Fibroblast of upper back skin (primary cell): Measurements from ENCODE around the gene GOLGA3.
"Not testable (repeated sequence)": the region's sequence is repeated elsewhere in the genome, so short reads cannot be mapped to it uniquely, and the experiment has no call there.

Source experiments
- DNase-seq: peaks from one replicate; pipeline ENCODE4 v3.0.0-alpha.2; 2013

GOLGA3 gene

GRCh38 chr12:132828706-132829534 lies at the start of gene GOLGA3:
TSS of gene GOLGA3 (minus strand) at chr12:132828869. CDS start at chr12:132822128, 6,741 bp downstream.
- DNase-seq: peak; percentile 94

- DNase-seq: not testable (repeated sequence)
Observed at GRCh38 chr12:132874620-132875019, 46.0 kb upstream of the GOLGA3 start.

- no peak for DNase-seq
Observed at GRCh38 chr12:132874175-132874574, 45.5 kb upstream of the GOLGA3 start.

DNA sequence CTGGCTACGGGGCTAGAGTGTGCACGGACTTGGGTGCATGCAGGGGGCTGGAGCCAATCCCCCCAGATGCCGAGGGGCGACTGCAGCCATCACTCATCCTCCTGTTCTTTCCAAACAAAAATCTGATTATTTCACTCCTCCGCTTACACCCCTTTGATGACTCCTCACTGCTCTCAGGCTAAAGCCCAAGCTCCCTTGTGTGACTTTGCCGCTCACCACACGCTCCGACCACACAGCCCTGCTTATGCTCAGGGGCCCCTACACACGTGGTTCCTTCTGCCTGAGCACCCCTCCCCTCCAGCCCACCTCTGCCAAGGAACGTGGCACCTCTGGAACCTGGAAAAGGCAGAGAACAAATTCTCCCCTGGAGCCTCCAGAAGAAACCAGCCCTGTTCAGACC lies 45.1 kb upstream of the GOLGA3 start:
- no peak for DNase-seq

- DNase-seq: no peak
Observed at GRCh38 chr12:132872975-132873421, 44.3 kb upstream of the GOLGA3 start.

DNA sequence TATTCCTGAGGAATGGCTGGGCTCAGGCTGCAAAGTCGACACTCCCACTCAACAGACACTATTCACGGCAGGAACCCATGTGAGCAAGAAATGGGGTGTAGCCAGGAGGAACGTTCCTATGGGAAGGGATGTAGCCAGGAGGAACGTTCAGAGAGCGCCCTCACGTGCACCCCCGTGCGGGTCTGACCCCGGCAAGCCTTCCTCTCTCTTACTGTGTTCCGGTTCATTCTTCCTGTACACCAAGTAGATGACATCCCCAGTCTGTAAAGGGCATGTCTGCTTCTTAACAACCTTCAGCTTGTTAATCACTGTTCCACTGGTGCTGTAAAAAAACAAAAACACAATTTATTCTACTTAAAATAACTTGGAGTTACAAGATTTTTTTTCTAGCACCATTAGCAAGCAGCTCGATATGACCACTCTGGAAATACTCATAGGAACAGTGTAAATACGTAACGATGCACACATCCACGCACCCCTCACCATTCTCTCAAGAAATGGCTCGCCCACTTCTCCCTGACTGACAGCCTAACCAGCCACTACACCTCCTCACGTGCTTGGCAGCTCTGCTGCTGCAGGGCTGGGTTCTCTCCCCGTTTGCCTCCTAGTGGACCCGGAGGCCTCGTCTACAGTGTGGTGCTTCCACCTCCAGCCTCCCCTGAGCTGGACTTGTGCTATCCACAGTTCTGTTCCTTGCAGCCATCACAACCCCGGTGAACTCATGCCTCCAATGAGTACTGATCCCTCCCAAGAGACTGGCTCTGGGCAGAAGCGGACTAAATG lies 43.6 kb upstream of the GOLGA3 start:
- DNase-seq: no peak

DNA sequence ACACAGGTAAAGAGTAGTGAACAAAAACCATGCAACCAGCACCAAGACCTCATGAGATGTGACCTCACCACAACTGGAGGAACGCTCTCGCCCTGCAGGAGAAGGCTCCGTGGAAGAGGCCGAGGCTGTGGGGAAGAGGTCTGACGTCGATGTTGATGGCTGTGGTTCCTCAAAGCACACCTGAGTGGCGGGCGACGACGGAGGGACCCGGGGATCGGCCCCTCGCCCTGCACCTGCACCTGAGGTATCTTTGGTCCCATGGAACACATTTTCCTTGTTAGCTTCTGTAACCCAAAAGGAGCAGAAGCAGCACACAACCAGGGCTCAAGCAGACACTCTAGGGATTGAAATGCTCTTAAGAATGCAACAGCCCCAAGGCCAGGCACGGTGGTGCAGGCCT lies 40.9 kb upstream of the GOLGA3 start:
- DNase-seq: no peak

DNA sequence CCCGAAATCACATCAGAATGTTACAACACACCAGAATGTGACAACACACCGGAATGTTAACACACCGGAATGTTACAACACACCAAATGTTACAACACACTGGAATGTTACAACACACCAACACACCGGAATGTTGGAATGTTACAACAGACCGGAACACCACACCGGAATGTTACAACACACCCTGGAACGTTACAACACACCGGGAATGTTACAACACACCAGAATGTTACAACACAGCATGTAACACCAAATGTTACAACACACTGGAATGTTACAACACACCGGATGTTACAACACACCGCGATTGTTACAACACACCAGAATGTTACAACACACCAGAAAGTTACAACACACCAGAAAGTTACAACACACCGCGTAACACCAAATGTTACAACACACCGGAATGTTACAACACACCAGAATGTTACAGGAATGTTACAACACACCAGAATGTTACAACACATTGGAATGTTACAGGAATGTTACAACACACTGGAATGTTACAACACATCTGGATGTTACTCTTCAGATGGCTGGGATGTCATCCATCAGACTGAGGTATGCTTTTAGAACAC lies 37.7 kb upstream of the GOLGA3 start:
- DNase-seq: peak; percentile 52

GRCh38 chr12:132861558-132861957 lies 32.9 kb upstream of the GOLGA3 start:
- DNase-seq: no peak

GRCh38 chr12:132858718-132859266 lies 30.1 kb upstream of the GOLGA3 start:
- DNase-seq: no peak

DNA sequence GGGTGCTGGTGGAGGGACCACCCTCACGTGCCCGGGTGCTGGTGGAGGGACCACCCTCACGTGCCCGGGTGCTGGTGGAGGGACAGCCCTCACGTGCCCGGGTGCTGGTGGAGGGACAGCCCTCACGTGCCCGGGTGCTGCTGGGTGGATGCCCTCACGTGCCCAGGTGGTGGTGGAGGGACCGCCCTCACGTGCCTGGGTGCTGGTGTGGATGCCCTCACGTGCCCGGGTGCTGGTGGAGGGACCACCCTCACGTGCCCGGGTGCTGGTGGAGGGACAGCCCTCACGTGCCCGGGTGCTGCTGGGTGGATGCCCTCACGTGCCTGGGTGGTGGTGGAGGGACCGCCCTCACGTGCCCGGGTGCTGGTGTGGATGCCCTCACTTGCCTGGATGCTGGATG lies 28.4 kb upstream of the GOLGA3 start:
- not testable (repeated sequence) for DNase-seq

DNA sequence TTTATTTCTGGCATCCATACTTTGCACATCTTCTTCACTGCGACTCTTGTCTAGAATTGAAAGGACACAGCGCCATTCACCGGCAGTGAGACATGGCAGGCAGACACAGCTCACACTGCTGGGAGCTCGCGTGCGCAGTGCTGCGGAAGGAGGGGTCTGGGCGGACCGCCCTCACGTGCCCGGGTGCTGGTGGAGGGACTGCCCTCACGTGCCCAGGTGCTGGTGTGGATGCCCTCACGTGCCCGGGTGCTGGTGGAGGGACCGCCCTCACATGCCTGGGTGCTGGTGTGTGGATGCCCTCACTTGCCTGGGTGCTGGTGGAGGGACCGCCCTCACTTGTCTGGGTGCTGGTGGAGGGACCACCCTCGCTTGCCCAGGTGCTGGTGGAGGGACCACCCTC lies 27.9 kb upstream of the GOLGA3 start:
- no peak for DNase-seq

- not testable (repeated sequence) for DNase-seq
Observed at GRCh38 chr12:132855211-132855610, 26.5 kb upstream of the GOLGA3 start.

DNA sequence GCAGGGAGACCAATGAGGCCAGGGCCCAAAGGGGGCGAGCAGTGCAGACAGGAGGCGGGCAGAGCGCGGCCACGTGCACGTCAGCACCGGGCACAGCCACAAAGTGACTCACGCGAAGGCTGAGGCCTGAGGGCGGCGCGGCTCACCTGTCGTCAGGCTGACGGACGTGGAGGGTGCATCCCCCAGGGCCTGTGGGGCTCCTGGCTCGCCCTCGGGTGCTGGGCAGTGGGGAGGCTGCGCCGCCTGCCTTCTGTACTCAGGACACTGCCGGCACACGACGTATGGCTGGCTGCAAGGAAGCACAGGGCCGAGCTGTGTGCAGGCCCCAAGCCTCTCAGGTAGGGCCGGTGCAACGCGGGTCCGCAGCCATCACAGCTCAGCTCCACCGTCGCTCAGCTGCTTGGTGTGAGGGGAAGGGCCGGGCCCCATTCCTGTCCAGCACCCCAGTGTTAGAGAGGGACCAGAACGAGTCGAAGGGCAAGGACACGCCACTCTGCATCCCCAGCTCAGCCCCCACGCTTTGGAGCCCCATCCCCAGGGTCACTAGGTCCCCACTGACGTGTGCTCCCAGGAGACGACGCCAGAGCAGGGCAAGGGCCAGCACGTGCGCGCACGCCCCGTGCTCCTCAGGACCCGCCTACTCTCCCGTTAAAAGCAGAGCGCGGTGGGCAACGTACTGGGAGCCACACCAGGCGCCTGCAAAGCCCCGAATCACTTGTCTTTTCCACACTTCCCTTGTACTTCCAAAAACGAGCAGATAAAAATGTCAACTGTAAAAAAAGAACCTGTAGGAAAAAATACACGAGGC lies 24.8 kb upstream of the GOLGA3 start:
- DNase-seq: no peak

- no peak for DNase-seq
Observed at GRCh38 chr12:132852496-132852895, 23.8 kb upstream of the GOLGA3 start.

GRCh38 chr12:132851465-132851864 lies 22.8 kb upstream of the GOLGA3 start:
- no peak for DNase-seq

DNA sequence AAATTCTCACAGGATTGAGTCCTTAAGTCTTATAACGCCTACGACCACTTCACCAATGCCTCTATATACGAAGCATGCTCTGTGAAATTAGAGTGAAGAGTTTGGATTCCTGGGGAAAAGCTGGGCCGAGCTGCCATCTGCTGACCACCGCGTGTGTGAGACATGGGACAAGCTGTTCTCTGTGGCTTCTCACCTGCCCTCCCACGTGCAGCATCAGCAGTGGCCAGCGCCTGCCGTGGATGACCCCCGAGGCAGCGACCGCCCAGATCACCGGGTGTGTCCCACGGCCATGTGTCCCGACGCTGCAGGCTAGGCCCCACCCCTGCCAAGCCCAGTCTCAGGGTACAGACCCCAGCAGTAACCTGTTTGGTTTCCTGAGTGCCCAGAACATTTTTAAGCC lies 21.6 kb upstream of the GOLGA3 start:
- DNase-seq: no peak

GRCh38 chr12:132848521-132848920 lies 19.9 kb upstream of the GOLGA3 start:
- DNase-seq: no peak

GRCh38 chr12:132847363-132848356 lies 19.0 kb upstream of the GOLGA3 start:
- DNase-seq: no peak

DNA sequence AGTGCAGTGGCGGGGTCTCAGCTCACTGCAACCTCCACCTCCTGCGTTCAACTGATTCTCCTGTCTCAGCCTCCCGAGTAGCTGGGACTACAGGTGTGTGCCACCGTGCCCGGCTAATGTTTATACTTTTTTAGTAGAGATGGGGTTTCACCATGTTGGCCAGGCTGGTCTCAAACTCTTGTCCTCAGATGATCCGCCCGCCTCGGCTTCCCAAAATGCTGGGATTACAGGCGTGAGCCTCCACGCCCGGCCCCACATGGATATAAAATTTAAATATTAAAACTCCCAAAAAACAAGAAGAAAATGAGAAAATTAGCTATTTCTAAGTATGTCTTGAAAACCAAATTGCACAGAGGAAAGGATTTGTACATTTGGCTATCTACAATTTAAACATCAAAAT lies 16.0 kb upstream of the GOLGA3 start:
- DNase-seq: not testable (repeated sequence)

GRCh38 chr12:132842449-132843045 lies 13.9 kb upstream of the GOLGA3 start:
- no peak for DNase-seq
